GM12892 (cell line): ENCODE data around the gene TF.

Experiments used
- POLR2A ChIP-seq: IDR thresholded peaks from 2 replicates; pipeline ENCODE4 v1.6.1; 2011; ENCODE audit warnings: low read depth, low read length, control low read depth
- POLR2AphosphoS5 ChIP-seq: IDR thresholded peaks from 2 replicates; pipeline ENCODE4 v1.6.1; 2011; ENCODE audit warnings: low read depth, low read length, control low read depth
- TAF1 ChIP-seq: IDR thresholded peaks from 2 replicates; pipeline ENCODE4 v1.6.1; 2011; ENCODE audit warnings: low read depth, mild to moderate bottlenecking, control low read depth, low read length, borderline replicate concordance

- TF ChIP-seq POLR2A (no peak), POLR2AphosphoS5 (no peak), TAF1 (no peak)
Measured at GRCh38 chr3:133746712-133747066, 496 bp downstream of the TF start.
